Vagina (tissue), 2 donors: ENCODE data around the gene EHMT1. TPM values are rescaled to one million over a fixed set of nuclear protein-coding genes. Genes with fewer than 3 reads are reported as not detected.

Source experiments
- DNase-seq, 2 donors: peaks; one replicate each; pipeline ENCODE4 v3.0.0-alpha.2; 2017; ENCODE audit errors: extremely low spot score in 2 of 2
- H3K27ac ChIP-seq: fragments of 200-600 bp; sonication (generic); one replicate; pipeline ENCODE4 v1.5.1; 2019
- H3K27me3 ChIP-seq: fragments of 200-600 bp; sonication (generic); one replicate; pipeline ENCODE4 v1.5.1; 2019
- H3K36me3 ChIP-seq, 2 donors: fragments of 200-600 bp; sonication (generic); one replicate each; pipeline ENCODE4 v1.5.1; 2017 to 2019
- H3K4me1 ChIP-seq: fragments of 200-600 bp; sonication (generic); one replicate; pipeline ENCODE4 v1.5.1; 2019
- H3K4me3 ChIP-seq, 2 donors: fragments of 200-600 bp; sonication (generic); 1 replicate in 1 of 2; 2 replicates in 1 of 2; pipeline ENCODE4 v1.5.1; 2016 to 2019
- H3K9me3 ChIP-seq: fragments of 200-600 bp; sonication (generic); one replicate; pipeline ENCODE4 v1.5.1; 2019
- POLR2A ChIP-seq, 2 donors: fragments of 450-650 bp; IDR thresholded peaks; one replicate each; pipeline ENCODE4 v1.6.1; 2017; ENCODE audit warnings: antibody characterized with exemption in 2 of 2, mild to moderate bottlenecking in 2 of 2, moderate library complexity in 2 of 2
- POLR2AphosphoS5 ChIP-seq, 2 donors: sonication (generic); formaldehyde crosslinking; IDR thresholded peaks; one replicate each; pipeline ENCODE4 v1.9.0; 2017; ENCODE audit warnings: antibody characterized with exemption in 2 of 2, mild to moderate bottlenecking in 2 of 2, low read depth in 1 of 2; ENCODE audit not compliant: insufficient read depth in 1 of 2
- intact Hi-C: fragments of 100-400 bp; cut with DNase I; formaldehyde crosslinking; loops from one replicate; pipeline ENCODE4 v1.15.1; 2023
- total RNA-seq: library from RNA; depleted of rRNA; stranded (reverse); fragments of >200 nt; gene quantifications from one replicate; pipeline ENCODE4 v1.2.3, GENCODE V29; 2016
- TF ChIP-seq, protein P1 (sequence below), 3 experiments: fragments of 450-650 bp in 2 of 3; fragments of 200-600 bp in 1 of 3; sonication (generic) in 1 of 3; IDR thresholded peaks; one replicate each; pipeline ENCODE4 v1.5.1; 2017 to 2019; ENCODE audit warnings: antibody characterized with exemption in 3 of 3, mild to moderate bottlenecking in 2 of 3, moderate library complexity in 2 of 3

EHMT1 gene
- total RNA-seq, 1 donor from 2014 or later = 65.8 TPM

DNA sequence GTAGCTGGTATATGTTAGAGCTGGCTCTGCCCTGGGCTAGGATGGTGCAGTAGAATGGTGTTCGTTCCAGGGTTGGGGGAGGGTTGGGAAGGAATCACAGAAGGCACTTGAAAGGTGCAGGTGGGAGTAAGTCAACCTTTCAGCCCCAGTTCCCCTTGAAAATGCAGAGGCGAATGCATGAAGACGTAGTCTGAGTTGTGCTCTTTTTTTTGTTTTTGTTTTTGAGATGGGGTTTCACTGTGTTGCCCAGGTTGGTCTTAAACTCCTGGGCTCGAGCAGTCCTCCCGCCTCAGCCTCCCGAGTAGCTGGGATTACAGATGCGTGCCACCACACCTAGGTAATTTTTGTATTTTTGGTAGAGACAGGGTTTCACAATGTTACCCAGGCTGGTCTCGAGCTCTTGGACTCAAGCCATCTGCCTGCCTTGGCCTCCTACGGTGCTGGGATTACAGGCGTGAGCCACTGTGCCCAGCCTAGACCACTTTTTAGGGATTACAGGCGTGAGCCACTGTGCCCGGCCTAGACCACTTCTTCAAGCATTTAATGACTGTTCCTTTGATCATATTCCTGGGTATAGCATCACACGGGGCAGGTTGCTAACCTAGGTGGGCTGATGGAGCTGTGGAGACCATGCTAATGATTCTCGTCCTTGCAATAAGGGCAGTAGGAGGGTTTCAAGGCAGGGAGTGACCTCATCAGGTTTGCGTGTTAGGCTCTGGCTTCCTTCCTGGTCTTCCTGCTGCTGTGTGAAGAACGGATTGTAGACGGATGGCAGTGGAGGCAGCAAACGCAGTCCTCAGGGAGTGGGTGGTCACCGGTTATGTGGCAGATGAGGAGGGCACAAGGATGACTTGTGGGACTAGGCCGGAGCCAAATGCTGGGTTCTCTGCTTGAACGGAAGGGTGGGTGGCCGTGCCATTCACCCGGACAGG, 13.7 kb downstream of the EHMT1 start:
- no peaks in the 10 kb centered on the region for H3K27me3 ChIP-seq
- H3K27ac ChIP-seq = no peak overlapping the region
- H3K9me3 ChIP-seq = no peaks in the 10 kb centered on the region
- H3K36me3 ChIP-seq = no peaks in the 10 kb centered on the region
- no peak for DNase-seq
- TF ChIP-seq, protein P1, sequence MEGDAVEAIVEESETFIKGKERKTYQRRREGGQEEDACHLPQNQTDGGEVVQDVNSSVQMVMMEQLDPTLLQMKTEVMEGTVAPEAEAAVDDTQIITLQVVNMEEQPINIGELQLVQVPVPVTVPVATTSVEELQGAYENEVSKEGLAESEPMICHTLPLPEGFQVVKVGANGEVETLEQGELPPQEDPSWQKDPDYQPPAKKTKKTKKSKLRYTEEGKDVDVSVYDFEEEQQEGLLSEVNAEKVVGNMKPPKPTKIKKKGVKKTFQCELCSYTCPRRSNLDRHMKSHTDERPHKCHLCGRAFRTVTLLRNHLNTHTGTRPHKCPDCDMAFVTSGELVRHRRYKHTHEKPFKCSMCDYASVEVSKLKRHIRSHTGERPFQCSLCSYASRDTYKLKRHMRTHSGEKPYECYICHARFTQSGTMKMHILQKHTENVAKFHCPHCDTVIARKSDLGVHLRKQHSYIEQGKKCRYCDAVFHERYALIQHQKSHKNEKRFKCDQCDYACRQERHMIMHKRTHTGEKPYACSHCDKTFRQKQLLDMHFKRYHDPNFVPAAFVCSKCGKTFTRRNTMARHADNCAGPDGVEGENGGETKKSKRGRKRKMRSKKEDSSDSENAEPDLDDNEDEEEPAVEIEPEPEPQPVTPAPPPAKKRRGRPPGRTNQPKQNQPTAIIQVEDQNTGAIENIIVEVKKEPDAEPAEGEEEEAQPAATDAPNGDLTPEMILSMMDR (IDR thresholded peaks at IDR 0.05) = no peak
- TF ChIP-seq POLR2AphosphoS5 (IDR thresholded peaks at IDR 0.05; ENCODE audit: insufficient read depth in 1 of 2, low read depth in 1 of 2) (no peak), POLR2A (IDR thresholded peaks at IDR 0.05) (no peak)
- no peak overlapping the region for H3K4me3 ChIP-seq
- peaks cover 65% of the 10 kb centered on the region for H3K4me1 ChIP-seq
- intact Hi-C loops = no loop called here

DNA sequence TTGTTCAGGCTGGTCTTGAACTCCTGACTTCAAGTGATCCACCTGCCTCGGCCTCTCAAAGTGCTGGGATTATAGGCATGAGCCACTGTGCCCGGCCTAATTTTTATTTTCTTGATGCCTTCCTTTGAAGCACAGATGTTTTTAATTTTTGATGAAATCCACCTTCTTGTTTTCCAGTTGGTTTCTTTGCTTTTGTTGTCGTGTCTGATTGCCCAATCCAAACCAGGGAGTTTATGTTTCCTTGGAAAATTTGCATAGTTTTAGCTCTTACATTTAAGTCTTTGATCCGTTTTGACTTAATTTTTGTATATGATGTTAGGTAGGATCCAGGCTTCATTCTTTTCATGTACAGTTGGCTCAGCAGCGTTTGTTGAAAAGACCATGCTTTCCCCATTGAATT, 15.2 kb downstream of the EHMT1 start:
- DNase-seq = no peak
- Histone ChIP-seq H3K27me3 (no peaks in the 10 kb centered on the region), H3K36me3 (no peaks in the 10 kb centered on the region), H3K4me1 (peaks cover 63% of the 10 kb centered on the region), H3K27ac (no peak overlapping the region), H3K4me3 (no peak overlapping the region), H3K9me3 (no peaks in the 10 kb centered on the region)
- TF ChIP-seq, protein P1 (IDR thresholded peaks at IDR 0.05) = no peak
- TF ChIP-seq POLR2AphosphoS5 (IDR thresholded peaks at IDR 0.05; ENCODE audit: insufficient read depth in 1 of 2, low read depth in 1 of 2) (no peak), POLR2A (IDR thresholded peaks at IDR 0.05) (no peak)
- intact Hi-C loops = no loop called here

DNA sequence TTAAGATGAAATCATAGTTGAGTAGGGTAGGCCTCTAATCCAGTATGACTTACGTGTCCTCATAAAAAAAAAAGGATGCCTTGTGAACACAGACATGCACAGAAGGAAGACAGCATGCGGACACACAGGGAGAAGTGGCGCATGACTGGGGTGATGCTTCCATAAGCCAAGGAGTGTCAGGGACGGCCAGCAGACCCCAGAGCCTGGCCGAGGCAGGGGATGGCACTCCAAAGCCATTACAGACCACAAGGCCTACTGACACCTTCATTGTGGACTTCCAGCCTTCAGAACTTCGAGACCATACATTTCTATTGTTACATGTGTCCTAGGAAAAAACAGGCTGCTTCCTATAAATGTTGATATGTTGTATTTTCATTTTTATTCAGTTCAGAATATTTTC, 19.9 kb downstream of the EHMT1 start:
- DNase-seq = no peak
- H3K9me3 ChIP-seq = no peaks in the 10 kb centered on the region
- intact Hi-C loops = no loop called here
- H3K4me3 ChIP-seq = no peak overlapping the region
- H3K27me3 ChIP-seq = no peaks in the 10 kb centered on the region
- TF ChIP-seq POLR2A (IDR thresholded peaks at IDR 0.05) (no peak), POLR2AphosphoS5 (IDR thresholded peaks at IDR 0.05; ENCODE audit: insufficient read depth in 1 of 2, low read depth in 1 of 2) (no peak)
- TF ChIP-seq, protein P1 (IDR thresholded peaks at IDR 0.05) = no peak
- peaks cover 45% of the 10 kb centered on the region for H3K4me1 ChIP-seq
- H3K36me3 ChIP-seq = peaks cover 0 to 6% of the 10 kb centered on the region in 2 donors
- H3K27ac ChIP-seq = no peak overlapping the region

DNA sequence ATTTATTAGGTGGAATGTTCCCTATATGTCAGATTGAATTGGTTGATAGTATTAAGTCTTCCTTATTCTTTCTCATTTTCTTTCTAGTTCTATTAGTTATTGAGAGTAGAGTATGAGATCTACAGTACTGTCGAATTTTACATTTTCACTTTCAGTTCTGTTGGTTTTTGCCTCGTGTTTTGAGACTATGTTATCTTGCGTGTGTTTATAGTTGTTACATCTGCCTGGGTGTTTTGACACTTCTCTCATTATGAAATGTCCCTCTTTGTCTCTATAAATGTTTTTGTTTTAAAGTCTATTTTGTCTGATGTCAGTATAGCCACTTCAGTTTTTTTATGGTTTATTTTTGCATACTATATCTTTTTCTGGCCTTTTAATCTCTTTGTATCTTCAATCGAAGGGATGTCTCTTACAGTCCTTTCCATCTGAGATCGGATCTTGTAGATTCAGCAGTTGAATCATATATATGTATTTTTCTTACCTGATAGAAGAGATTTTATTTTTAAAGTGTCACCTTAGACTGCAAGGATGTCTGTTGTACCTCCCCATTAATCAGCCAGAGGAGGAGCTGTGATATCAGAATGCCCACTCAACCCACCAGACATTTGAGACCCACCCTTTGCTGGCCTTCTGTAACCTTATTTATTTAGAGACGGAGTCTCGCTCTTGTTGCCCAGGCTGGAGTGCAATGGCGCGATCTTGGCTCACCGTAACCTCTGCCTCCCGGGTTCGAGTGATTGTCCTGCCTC, 20.7 kb downstream of the EHMT1 start:
- no peaks in the 10 kb centered on the region for H3K9me3 ChIP-seq
- H3K36me3 ChIP-seq = peaks cover 0 to 10% of the 10 kb centered on the region in 2 donors
- no peak overlapping the region for H3K27ac ChIP-seq
- H3K4me3 ChIP-seq = peak overlapping the region in 1 of 2 donors; percentile 6
- TF ChIP-seq POLR2AphosphoS5 (IDR thresholded peaks at IDR 0.05; ENCODE audit: insufficient read depth in 1 of 2, low read depth in 1 of 2) = no peak
- TF ChIP-seq, protein P1 (IDR thresholded peaks at IDR 0.05) = no peak
- no peak for TF ChIP-seq POLR2A (IDR thresholded peaks at IDR 0.05)
- peaks cover 39% of the 10 kb centered on the region for H3K4me1 ChIP-seq
- H3K27me3 ChIP-seq = no peaks in the 10 kb centered on the region
- no peak for DNase-seq
- intact Hi-C loops = no loop called here
